ENCODE data around the gene AJUBA.
A peak's percentile ranks its signal among the peaks of the same experiment; 100 is the strongest.
"Not testable (repeated sequence)": the region's sequence is repeated elsewhere in the genome, so short reads cannot be mapped to it uniquely, and the experiment has no call there.

Gene AJUBA

DNA sequence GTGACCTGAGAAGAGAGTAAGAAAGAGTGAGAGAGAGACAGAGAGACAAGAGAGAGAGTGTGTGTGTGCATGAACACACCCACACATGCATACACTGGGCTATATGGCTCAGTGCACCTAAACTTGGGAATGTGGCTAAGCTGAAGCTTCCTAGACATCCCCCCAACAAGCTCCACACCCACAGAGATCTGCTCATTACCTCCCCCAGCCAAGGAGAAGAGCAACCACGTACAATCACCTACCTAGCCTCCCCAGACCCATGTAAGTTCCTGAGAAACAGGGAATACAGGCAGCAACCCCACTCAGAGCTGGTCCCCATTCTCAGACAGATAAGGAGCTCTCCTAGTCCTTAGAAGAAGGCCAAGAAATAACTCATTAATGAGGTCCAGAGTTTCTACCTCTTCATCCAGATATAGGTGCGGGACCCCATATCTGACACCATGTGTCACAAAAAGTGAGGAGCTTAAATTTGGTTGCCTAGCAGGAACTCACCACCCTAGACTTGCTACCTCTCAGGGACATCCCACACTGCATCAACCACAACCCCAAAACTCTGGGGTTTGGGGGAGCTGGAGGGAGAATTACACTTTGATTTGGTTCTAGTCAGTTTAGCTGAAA, 9.9 kb downstream of the AJUBA start:
- no peak for TF ChIP-seq CTCF (IDR thresholded peaks at IDR 0.05; ENCODE audit: low read depth, low read length, missing control alignments)
- in situ Hi-C loops (cut with HindIII; ENCODE audit: low sequenced_read_pairs) = no loop called here
- DNase-seq (ENCODE audit: low read depth) = no peak
- H3K4me3 ChIP-seq (ENCODE audit: low read depth, low read length) = no peak overlapping the region

DNA sequence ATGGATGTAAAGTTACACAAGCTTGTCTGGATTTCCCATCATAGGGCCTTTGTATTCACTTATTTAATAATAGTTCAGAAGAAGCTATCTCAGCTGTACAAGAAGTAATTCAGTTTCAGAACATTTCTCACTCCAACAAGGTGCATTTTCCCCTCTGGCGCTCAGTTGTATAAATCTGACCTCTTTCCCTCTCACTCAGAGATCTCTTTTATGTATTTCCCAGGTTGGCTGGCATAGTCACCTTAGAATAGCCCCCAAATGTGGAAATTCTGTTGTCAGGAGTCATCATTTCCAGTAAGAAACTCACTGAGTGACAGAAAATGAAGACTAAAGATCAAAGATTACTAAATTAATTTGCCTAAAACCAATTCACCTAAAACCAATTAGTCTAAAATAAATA, 11.2 kb downstream of the AJUBA start:
- in situ Hi-C loops (cut with HindIII; ENCODE audit: low sequenced_read_pairs) = no loop called here
- TF ChIP-seq CTCF (IDR thresholded peaks at IDR 0.05; ENCODE audit: low read depth, low read length, missing control alignments) = no peak
- no peak for DNase-seq (ENCODE audit: low read depth)
- H3K4me3 ChIP-seq (ENCODE audit: low read depth, low read length) = no peak overlapping the region

GRCh38 chr14:22966783-22967269, 15.5 kb downstream of the AJUBA start:
- no peak for TF ChIP-seq CTCF (IDR thresholded peaks at IDR 0.05; ENCODE audit: low read depth, low read length, missing control alignments)
- DNase-seq (ENCODE audit: low read depth) = no peak
- in situ Hi-C loops (cut with HindIII; ENCODE audit: low sequenced_read_pairs) = no loop called here
- no peak overlapping the region for H3K4me3 ChIP-seq (ENCODE audit: low read depth, low read length)

- DNase-seq (ENCODE audit: low read depth); in situ Hi-C loops (cut with HindIII; ENCODE audit: low sequenced_read_pairs); H3K4me3 ChIP-seq (ENCODE audit: low read depth, low read length): not testable (repeated sequence)
Measured at GRCh38 chr14:22965916-22966782, 16.2 kb downstream of the AJUBA start.

- DNase-seq (ENCODE audit: low read depth) = no peak
- no peak for TF ChIP-seq CTCF (IDR thresholded peaks at IDR 0.05; ENCODE audit: low read depth, low read length, missing control alignments)
- no peak overlapping the region for H3K4me3 ChIP-seq (ENCODE audit: low read depth, low read length)
- in situ Hi-C loops (cut with HindIII; ENCODE audit: low sequenced_read_pairs) = no loop called here
Measured at GRCh38 chr14:22962061-22962676, 20.2 kb downstream of the AJUBA start.

DNA sequence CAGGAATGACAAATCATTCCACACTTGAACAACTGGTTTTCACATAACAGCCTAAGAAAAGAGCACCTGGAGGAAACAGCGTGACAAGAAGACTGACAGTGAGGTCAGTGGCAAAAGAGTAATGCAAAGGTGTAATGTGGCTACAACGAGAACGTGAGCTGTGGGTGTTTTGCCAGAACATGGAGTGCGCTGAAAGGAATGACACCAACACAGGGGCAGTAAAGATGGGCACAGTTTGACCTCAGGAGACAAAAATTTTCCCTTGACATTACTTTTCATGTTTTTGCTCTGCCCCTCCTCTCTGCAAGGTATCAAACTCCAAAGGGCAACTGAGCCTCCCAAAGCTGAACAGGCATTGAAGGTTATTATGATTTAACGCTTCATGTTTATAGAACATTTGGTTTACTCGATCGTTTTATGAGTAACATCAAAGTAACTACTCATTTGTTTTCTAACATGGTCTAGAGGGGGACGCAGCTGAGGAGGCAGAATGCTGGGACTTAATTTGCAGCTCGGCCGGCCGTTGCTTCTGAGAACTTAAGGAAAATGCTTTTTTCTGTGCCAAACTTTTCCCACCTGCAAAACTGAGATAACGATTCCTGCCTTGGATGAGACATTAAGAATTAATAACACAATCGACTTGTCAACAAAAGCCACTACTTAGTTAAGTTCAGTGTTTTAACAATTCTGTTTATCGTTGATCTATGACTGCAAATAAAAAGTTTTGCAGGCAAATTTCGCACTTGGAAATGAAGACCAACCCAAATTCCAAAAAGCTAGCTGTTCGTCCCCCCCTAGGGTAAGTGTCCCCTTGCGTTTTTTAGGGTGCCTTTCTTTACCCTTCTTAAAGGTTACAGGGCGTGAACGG, 26.4 kb downstream of the AJUBA start:
- in situ Hi-C loops (cut with HindIII; ENCODE audit: low sequenced_read_pairs) = no loop called here
- no peak for DNase-seq (ENCODE audit: low read depth)
- TF ChIP-seq CTCF (IDR thresholded peaks at IDR 0.05; ENCODE audit: low read depth, low read length, missing control alignments) = no peak

More for the DNA sequence above, 26.4 kb downstream of the AJUBA start:
- H3K4me3 ChIP-seq (ENCODE audit: low read depth, low read length) = peak overlapping the region; percentile 64

Data from astrocyte of the cerebellum (primary cell).